OCI-LY3 (cell line): Measurements from ENCODE around the gene JOSD1.

Experiments used
- EZH2phosphoT487 ChIP-seq: fragments of 200-600 bp; shearing (Covaris generic); IDR thresholded peaks from 2 replicates; pipeline ENCODE4 v1.6.1; 2018; ENCODE audit warnings: antibody characterized with exemption, mixed run types, low read depth
- TF ChIP-seq, protein P1 (sequence below): fragments of 200-600, 300-600 bp; sonication (generic); IDR thresholded peaks from 2 replicates; pipeline ENCODE4 v1.5.1; 2014; ENCODE audit warnings: antibody characterized with exemption, low read length, low read depth

GRCh38 chr22:38709306-38709705 is 8.6 kb upstream of the JOSD1 start:
- TF ChIP-seq, protein P1, sequence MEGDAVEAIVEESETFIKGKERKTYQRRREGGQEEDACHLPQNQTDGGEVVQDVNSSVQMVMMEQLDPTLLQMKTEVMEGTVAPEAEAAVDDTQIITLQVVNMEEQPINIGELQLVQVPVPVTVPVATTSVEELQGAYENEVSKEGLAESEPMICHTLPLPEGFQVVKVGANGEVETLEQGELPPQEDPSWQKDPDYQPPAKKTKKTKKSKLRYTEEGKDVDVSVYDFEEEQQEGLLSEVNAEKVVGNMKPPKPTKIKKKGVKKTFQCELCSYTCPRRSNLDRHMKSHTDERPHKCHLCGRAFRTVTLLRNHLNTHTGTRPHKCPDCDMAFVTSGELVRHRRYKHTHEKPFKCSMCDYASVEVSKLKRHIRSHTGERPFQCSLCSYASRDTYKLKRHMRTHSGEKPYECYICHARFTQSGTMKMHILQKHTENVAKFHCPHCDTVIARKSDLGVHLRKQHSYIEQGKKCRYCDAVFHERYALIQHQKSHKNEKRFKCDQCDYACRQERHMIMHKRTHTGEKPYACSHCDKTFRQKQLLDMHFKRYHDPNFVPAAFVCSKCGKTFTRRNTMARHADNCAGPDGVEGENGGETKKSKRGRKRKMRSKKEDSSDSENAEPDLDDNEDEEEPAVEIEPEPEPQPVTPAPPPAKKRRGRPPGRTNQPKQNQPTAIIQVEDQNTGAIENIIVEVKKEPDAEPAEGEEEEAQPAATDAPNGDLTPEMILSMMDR: no peak
- no peak for TF ChIP-seq EZH2phosphoT487
